ENCODE measurements around the gene POLE2. TPM values are rescaled to one million over a fixed set of nuclear protein-coding genes. Genes with fewer than 3 reads are reported as not detected.
"Not testable (repeated sequence)": the region's sequence is repeated elsewhere in the genome, so short reads cannot be mapped to it uniquely, and the experiment has no call there.

POLE2 gene
- total RNA-seq, 4 donors from 2014 or later, result 0.39 to 0.83 (median 0.46) TPM; not detected in 1

DNA sequence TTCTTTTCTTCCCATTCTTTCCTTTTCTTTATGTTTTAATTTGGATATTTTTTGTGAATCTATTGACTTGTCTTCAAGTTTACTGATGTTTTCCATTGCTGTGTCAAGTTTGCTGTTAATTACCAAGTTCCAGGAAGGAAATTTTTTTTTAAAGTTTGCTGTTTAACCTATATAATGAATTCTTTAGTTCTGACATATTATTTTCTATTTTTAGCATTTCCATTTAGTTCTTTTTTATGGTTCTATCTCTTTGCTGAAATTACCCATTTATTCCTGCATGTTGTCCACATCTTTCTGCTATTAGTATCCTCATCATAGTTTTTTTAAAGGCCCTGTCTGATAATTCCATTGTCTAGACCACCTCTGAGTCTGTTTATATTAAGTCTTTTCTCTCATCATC, 32.7 kb upstream of the POLE2 start:
- Histone ChIP-seq H3K9me3 (no peaks in the 10 kb centered on the region), H3K27me3 (no peaks in the 10 kb centered on the region), H3K36me3 (peaks cover 0 to 81% (median 40%) of the 10 kb centered on the region in 4 donors), H3K4me3 (no peak overlapping the region), H3K27ac (replicated peaks in 1 of 4) (no peak overlapping the region), H3K4me1 (no peaks in the 10 kb centered on the region)
- DNase-seq (ENCODE audit: extremely low spot score), result no peak
- no peak for TF ChIP-seq POLR2A (IDR thresholded peaks at IDR 0.05; ENCODE audit: low read depth)
- no peak for TF ChIP-seq POLR2AphosphoS5 (IDR thresholded peaks at IDR 0.05)
- TF ChIP-seq, protein P1, sequence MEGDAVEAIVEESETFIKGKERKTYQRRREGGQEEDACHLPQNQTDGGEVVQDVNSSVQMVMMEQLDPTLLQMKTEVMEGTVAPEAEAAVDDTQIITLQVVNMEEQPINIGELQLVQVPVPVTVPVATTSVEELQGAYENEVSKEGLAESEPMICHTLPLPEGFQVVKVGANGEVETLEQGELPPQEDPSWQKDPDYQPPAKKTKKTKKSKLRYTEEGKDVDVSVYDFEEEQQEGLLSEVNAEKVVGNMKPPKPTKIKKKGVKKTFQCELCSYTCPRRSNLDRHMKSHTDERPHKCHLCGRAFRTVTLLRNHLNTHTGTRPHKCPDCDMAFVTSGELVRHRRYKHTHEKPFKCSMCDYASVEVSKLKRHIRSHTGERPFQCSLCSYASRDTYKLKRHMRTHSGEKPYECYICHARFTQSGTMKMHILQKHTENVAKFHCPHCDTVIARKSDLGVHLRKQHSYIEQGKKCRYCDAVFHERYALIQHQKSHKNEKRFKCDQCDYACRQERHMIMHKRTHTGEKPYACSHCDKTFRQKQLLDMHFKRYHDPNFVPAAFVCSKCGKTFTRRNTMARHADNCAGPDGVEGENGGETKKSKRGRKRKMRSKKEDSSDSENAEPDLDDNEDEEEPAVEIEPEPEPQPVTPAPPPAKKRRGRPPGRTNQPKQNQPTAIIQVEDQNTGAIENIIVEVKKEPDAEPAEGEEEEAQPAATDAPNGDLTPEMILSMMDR (IDR thresholded peaks at IDR 0.05), result no peak
- TF ChIP-seq EP300 (IDR thresholded peaks at IDR 0.05), result no peak
- intact Hi-C loops (cut with DNase I), result no loop called here

DNA sequence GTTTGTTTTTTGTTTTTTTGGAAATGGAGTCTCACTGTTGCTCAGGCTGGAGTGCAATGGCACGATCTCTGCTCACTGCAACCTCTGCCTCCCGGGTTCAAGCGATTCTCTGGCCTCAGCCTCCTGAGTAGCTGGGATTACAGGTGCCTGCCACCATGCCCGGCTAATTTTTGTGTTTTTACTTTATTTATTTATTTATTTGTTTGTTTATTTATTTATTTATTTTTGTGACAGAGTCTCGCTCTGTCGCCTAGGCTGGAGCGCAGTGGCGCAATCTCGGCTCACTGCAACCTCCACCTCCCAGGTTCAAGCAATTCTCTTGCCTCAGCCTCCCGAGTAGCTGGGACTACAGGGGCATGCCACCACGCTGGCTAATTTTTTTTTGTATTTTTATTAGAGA, 23.0 kb upstream of the POLE2 start:
- DNase-seq (ENCODE audit: extremely low spot score); H3K9me3 ChIP-seq; H3K4me1 ChIP-seq; H3K27me3 ChIP-seq; H3K27ac ChIP-seq (replicated peaks in 1 of 4); intact Hi-C loops (cut with DNase I); H3K4me3 ChIP-seq: not testable (repeated sequence)
- H3K36me3 ChIP-seq, result peaks cover 8 to 53% (median 14%) of the 10 kb centered on the region in 4 donors
- 97% methylated on average over 11 of the region's 11 CpGs for WGBS

DNA sequence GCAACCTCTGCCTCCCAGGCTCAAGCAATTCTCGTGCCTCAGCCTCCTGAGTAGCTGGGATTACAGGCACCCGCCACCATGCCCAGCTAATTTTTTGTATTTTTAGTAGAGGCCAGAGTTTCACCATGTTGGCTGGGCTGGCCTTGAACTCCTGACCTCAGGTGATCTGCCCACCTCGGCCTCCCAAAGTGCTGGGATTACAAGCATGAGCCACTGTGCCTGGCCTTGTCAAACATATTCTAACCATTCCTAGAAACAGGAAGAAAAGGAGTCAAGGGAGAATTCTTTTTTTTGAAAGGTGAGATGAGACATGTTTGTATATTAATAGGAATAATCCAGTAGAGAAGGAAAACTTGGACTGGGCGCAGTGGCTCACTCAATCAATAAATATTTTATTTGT, 16.5 kb upstream of the POLE2 start:
- H3K4me3 ChIP-seq; H3K27ac ChIP-seq (replicated peaks in 1 of 4); intact Hi-C loops (cut with DNase I); H3K9me3 ChIP-seq; H3K27me3 ChIP-seq; DNase-seq (ENCODE audit: extremely low spot score); H3K4me1 ChIP-seq: not testable (repeated sequence)
- H3K36me3 ChIP-seq, result peaks cover 4 to 26% (median 14%) of the 10 kb centered on the region in 4 donors
- 94% methylated on average over 4 of the region's 4 CpGs for WGBS

DNA sequence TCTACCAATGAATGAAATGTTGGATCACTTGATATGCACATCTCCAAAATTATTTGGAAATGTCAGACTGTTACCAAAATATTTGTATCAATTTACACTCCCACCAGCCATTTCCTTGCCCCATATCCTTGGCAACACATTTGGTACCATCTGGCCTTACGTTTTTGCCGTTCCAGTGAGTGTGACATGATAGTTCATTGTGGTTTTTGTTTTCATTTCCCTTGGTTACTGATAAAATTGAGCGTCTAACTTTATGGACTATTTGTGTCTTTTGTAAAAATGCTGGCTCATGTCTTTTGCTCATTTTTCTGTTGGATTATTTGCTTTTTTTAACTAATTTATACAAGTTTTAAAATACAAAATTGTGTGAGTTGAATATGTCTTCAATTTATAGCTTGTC, 16.0 kb upstream of the POLE2 start:
- no peak for DNase-seq (ENCODE audit: extremely low spot score)
- no peaks in the 10 kb centered on the region for H3K27me3 ChIP-seq
- H3K27ac ChIP-seq (replicated peaks in 1 of 4), result no peak overlapping the region
- no peaks in the 10 kb centered on the region for H3K9me3 ChIP-seq
- intact Hi-C loops (cut with DNase I), result no loop called here
- TF ChIP-seq POLR2AphosphoS5 (IDR thresholded peaks at IDR 0.05) (no peak), EP300 (IDR thresholded peaks at IDR 0.05) (no peak), POLR2A (IDR thresholded peaks at IDR 0.05; ENCODE audit: low read depth) (no peak)
- TF ChIP-seq, protein P1 (IDR thresholded peaks at IDR 0.05), result no peak
- H3K4me1 ChIP-seq, result no peaks in the 10 kb centered on the region
- WGBS, result 64% methylated on average over 3 of the region's 3 CpGs
- H3K36me3 ChIP-seq, result peaks cover 4 to 22% (median 14%) of the 10 kb centered on the region in 4 donors
- no peak overlapping the region for H3K4me3 ChIP-seq

DNA sequence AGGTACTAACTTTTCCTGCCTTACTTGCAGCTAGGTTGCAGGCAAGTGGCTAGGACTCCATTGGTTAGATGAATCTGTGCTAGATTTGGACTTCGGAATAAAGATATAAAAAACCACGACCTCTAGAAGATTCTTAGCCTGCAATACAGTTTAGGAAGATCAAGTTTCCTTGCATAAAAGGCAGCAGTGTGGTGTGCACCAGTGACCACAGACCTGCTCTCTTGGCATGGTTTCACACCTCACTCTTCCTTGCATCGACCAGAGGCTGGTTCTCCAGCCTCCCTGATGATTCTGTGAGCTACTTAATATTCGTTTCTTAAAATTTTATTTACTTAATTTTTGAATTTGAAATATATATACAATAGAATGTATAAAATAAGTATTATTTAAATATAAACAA, 14.7 kb upstream of the POLE2 start:
- Histone ChIP-seq H3K36me3 (peaks cover 4 to 22% (median 14%) of the 10 kb centered on the region in 4 donors), H3K27ac (replicated peaks in 1 of 4) (no peak overlapping the region), H3K9me3 (no peaks in the 10 kb centered on the region), H3K4me1 (no peaks in the 10 kb centered on the region), H3K4me3 (no peak overlapping the region), H3K27me3 (no peaks in the 10 kb centered on the region)
- intact Hi-C loops (cut with DNase I), result no loop called here
- 82% methylated on average over 4 of the region's 4 CpGs for WGBS
- TF ChIP-seq, protein P1 (IDR thresholded peaks at IDR 0.05), result no peak
- TF ChIP-seq POLR2A (IDR thresholded peaks at IDR 0.05; ENCODE audit: low read depth), result no peak
- no peak for TF ChIP-seq POLR2AphosphoS5 (IDR thresholded peaks at IDR 0.05)
- TF ChIP-seq EP300 (IDR thresholded peaks at IDR 0.05), result no peak
- DNase-seq (ENCODE audit: extremely low spot score), result no peak

DNA sequence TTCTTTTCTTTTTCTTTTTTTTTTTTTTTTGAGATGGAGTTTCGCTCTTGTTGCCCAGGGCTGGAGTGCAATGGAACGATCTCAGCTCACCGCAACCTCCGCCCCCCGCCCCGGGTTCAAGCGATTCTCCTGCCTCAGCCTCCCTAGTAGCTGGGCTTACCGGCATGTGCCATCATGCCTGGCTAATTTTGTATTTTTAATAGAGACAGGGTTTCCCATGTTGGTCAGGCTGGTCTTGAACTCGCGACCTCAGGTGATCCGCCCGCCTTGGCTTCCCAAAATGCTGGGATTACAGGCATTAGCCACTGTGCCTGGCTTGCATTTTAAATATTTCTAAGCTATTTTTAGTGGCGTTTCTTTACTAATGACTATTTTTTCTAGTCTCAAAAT, 5.7 kb upstream of the POLE2 start:
- peak overlapping the region; percentile 93 to 99 (median 98) for H3K27ac ChIP-seq (replicated peaks in 1 of 4)

More for the DNA sequence above, 5.7 kb upstream of the POLE2 start:
- DNase-seq (ENCODE audit: extremely low spot score); H3K9me3 ChIP-seq; H3K36me3 ChIP-seq; H3K27me3 ChIP-seq: not testable (repeated sequence)
- Histone ChIP-seq H3K4me1 (peaks cover 10 to 18% (median 14%) of the 10 kb centered on the region in 4 donors), H3K4me3 (peak overlapping the region; percentile 70 to 92 (median 83))
- WGBS, result 17% methylated on average over 12 of the region's 13 CpGs
- intact Hi-C loops (cut with DNase I), result loop anchor here (5.0 kb wide), 2 partner anchors 56 to 74 kb away; partner anchors contain the start of genes DNAAF2 and KLHDC2

Data from esophagus muscularis mucosa (tissue), 4 donors.